SK-N-SH treated with all-trans-retinoic acid at 6 μM for 48 hours (cell line): ENCODE data around the gene TRABD2B.

ENCODE experiments used
- BACH2 ChIP-seq: fragments of 250-450 bp; sonication (Bioruptor Pico); IDR thresholded peaks from 2 replicates; pipeline ENCODE4 v1.9.0; 2021; ENCODE audit warnings: mild to moderate bottlenecking, borderline replicate concordance
- OSR1 ChIP-seq: fragments of 250-450 bp; sonication (Bioruptor Pico); IDR thresholded peaks from 2 replicates; pipeline ENCODE4 v1.8.0; 2022; ENCODE audit warnings: moderate library complexity, mild to moderate bottlenecking, inconsistent platforms
- PPARA ChIP-seq: fragments of 250-450 bp; sonication (Bioruptor Pico); IDR thresholded peaks from 2 replicates; pipeline ENCODE4 v1.5.0; 2020; ENCODE audit warnings: mild to moderate bottlenecking, borderline replicate concordance
- TCF4 ChIP-seq: fragments of 250-450 bp; sonication (Bioruptor Pico); IDR thresholded peaks from 2 replicates; pipeline ENCODE4 v1.8.0; 2021; ENCODE audit warnings: mild to moderate bottlenecking, moderate library complexity, borderline replicate concordance
- TOX ChIP-seq: fragments of 250-450 bp; sonication (Bioruptor Pico); IDR thresholded peaks from 2 replicates; pipeline ENCODE4 v1.8.0; 2021; ENCODE audit warnings: mild to moderate bottlenecking, moderate library complexity, borderline replicate concordance
- ZFP30 ChIP-seq: fragments of 450-650 bp; formaldehyde crosslinking; IDR thresholded peaks from 2 replicates; pipeline ENCODE4 v1.5.0; 2022; ENCODE audit warnings: mild to moderate bottlenecking, moderate library complexity
- TF ChIP-seq, protein P1 (sequence below): fragments of 250-450 bp; sonication (Bioruptor Pico); IDR thresholded peaks from 2 replicates; pipeline ENCODE4 v1.8.0; 2020; ENCODE audit warnings: mild to moderate bottlenecking, moderate library complexity, borderline replicate concordance
- TF ChIP-seq, protein P2 (sequence below): fragments of 250-450 bp; sonication (Bioruptor Pico); IDR thresholded peaks from 2 replicates; pipeline ENCODE4 v1.5.0; 2020; ENCODE audit warnings: mild to moderate bottlenecking, moderate library complexity

DNA sequence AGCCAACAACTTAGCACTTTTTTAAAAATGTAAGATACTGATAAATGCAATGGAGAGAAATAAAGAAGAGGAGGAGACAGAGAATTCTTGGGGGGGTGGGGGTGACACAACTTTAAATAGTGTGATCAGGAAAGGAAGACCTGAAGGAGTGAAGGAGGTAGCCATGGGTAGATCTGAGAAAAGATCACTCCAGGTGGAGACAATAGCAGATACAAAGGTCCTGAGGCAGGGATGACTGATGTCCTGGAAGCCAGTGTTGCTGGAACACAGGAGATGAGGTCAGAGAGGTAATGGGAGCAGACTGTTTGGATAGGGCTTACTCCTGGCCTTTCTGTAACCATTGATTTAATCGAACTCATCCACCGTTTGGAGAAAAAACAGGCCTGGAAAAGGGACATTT lies 24.6 kb upstream of the TRABD2B start:
- TF ChIP-seq OSR1 (CRISPR knock-in tag) (no peak), TOX (CRISPR knock-in tag) (no peak), PPARA (CRISPR knock-in tag) (no peak), TCF4 (CRISPR knock-in tag) (no peak), BACH2 (CRISPR knock-in tag) (no peak), ZFP30 (CRISPR knock-in tag) (no peak)
- TF ChIP-seq, protein P1, sequence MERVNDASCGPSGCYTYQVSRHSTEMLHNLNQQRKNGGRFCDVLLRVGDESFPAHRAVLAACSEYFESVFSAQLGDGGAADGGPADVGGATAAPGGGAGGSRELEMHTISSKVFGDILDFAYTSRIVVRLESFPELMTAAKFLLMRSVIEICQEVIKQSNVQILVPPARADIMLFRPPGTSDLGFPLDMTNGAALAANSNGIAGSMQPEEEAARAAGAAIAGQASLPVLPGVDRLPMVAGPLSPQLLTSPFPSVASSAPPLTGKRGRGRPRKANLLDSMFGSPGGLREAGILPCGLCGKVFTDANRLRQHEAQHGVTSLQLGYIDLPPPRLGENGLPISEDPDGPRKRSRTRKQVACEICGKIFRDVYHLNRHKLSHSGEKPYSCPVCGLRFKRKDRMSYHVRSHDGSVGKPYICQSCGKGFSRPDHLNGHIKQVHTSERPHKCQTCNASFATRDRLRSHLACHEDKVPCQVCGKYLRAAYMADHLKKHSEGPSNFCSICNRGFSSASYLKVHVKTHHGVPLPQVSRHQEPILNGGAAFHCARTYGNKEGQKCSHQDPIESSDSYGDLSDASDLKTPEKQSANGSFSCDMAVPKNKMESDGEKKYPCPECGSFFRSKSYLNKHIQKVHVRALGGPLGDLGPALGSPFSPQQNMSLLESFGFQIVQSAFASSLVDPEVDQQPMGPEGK (CRISPR knock-in tag): no peak
- TF ChIP-seq, protein P2, sequence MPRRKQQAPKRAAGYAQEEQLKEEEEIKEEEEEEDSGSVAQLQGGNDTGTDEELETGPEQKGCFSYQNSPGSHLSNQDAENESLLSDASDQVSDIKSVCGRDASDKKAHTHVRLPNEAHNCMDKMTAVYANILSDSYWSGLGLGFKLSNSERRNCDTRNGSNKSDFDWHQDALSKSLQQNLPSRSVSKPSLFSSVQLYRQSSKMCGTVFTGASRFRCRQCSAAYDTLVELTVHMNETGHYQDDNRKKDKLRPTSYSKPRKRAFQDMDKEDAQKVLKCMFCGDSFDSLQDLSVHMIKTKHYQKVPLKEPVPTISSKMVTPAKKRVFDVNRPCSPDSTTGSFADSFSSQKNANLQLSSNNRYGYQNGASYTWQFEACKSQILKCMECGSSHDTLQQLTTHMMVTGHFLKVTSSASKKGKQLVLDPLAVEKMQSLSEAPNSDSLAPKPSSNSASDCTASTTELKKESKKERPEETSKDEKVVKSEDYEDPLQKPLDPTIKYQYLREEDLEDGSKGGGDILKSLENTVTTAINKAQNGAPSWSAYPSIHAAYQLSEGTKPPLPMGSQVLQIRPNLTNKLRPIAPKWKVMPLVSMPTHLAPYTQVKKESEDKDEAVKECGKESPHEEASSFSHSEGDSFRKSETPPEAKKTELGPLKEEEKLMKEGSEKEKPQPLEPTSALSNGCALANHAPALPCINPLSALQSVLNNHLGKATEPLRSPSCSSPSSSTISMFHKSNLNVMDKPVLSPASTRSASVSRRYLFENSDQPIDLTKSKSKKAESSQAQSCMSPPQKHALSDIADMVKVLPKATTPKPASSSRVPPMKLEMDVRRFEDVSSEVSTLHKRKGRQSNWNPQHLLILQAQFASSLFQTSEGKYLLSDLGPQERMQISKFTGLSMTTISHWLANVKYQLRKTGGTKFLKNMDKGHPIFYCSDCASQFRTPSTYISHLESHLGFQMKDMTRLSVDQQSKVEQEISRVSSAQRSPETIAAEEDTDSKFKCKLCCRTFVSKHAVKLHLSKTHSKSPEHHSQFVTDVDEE (CRISPR knock-in tag): no peak
